HG03442 (cell line): ENCODE data around the gene SYNM.

ENCODE experiments used
- ATAC-seq: cut with Tn5 transposase; IDR thresholded peaks from one replicate; pipeline ENCODE4 v1.9.1; 2021; ENCODE audit warnings: mild to moderate bottlenecking, moderate library complexity; ENCODE audit not compliant: unreplicated experiment

SYNM gene

DNA sequence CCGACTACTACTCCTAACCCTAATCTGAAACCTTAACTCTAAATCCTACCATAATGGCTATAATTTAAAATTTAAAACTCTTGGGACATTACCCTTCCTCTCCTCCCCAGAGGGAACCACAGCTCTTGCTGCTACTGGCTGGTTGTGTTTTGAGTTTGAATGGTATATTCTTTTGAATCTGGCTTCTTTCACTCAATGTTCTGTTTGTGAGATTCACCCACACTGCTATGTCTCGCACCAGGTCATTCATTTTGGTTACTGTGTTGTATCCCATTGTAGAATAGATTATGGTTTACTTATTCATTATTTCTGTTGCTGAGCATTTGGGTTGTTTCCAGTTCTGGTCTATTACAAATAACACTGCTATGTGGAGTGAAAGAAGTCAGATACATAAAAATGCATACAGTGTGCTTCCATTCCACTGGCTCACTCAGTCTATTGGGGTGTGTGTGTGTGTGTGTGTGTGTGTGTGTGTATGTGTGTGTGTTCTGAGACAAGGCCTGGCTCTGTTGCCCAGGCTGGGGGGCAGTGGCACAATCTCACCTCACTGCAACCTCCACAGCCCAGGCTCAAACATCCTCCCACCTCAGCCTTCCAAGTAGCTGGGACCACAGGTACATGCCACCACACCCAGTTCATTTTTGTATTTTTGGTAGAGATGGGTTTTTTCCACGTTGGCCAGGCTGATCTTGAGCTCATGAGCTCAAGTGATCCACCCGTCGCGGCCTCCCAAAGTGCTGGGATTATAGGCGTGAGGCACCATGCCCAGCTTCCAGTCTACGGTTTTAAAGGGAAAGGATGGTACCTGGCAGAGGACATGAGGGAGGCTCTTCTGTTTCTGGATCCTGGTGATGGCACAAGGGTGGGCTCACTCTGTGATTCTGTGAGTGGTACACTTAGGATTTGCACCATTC, 19.2 kb upstream of the SYNM start:
- no peak for ATAC-seq

GRCh38 chr15:99086327-99086667, 18.6 kb upstream of the SYNM start:
- ATAC-seq: no peak

DNA sequence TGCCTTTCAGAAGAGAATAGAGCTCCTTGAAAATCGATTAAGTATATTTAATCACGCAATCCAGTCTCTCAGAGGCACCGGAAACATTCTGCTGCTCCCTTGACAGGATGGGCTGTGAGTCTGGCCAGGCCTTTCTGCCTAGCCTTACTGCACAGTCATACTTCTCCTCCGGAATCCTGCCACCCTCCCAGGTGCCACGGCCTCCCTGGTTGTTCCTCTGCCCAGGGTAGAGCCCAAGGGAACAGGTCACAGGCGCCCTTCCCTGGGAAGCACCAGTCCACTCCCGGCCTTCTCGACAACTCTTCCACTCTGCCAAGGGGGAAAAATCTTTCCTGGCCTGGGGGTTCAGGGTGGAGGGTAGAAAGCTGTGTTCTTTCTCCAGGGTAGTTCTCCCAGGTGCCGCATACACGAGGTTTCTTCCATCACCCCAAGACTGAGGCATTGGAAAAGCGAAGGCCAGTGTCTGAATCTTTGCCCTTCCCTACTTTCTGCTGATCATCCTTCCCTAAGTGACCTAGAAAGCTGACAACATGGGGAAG, 17.4 kb upstream of the SYNM start:
- ATAC-seq: no peak

- peak; percentile 99 for ATAC-seq
Measured at GRCh38 chr15:99090011-99090699, 14.7 kb upstream of the SYNM start.

- no peak for ATAC-seq
Measured at GRCh38 chr15:99090938-99091337, 13.9 kb upstream of the SYNM start.

DNA sequence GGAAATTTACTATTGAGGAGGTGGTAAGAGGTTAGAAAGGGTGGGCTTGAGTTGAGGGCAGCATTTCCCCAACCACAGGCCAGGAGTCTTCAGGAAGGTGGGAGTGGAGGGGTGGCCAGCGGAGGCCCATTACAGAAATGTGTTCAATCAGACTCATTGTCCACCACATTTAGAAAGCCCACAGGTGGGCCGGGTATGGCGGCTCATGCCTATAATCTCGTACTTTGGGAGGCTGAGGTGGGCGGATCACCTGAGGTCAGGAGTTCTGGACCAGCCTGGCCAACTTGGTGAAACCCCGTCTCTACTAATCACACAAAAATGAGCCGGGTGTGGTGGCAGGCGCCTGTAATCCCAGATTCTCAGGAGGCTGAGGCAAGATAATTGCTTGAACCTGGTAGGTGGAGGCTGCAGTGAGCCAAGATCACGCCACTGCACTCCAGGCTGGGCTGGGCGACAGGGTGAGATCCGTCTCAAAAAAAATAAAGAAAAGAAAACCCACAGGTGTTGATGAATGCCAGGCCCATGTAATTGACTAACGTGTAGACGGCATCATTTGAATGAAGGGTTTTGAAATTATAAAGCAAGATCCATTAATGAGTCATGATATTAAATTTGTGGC, 12.2 kb upstream of the SYNM start:
- ATAC-seq: no peak

DNA sequence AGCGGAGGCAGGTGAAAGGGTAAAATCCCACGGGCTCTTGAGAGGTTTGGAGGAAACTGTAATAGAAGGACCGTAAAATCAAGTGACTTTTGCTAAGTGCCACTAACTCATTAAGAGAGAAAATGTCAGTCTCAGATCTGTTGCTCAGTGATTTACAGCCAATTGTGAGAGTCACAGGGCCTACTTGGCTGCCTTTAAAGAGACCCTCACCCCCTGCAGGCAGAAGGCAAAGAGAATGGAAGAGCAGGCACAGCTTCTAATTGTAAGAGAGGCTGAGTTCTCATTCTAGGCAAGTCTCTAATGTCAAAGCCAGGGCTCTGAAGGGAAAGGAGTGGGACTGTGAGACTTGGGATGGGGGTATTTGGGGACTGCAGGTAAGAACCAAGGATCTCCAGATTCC, 9.3 kb upstream of the SYNM start:
- ATAC-seq: no peak

DNA sequence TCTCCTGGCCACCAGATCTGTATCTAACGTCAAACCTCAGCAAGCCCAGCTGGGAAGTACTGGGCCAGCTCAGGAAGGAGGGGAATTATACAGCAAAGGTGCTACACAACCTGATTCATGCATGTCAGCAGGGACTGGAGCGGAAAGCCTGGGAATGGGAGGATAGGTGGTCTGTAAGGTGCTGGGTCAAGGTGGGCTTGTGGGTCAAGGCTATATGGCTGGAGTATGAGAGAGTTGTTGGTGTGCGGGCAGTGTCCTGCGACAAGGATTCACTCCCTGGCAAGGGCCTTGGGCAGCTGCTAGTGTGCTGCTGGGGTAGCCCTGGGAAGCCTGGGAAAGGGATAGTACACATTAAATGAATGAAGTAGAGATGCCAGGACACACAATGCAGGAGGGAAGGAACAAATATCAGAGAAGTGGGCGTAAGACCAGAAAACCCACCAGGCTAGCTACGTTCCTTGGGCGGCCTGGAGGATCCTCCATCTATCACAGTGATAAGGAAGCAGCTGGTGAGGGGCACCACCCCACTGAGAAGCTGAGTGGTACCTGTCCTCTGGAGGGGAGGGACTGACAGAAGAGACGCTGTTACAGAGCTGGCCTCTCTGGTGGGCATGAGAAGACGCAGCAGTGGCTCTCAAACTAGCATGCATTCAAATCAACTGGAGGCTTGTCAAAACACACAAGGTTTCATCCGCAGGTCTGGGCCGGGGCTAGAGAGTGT, 8.5 kb upstream of the SYNM start:
- no peak for ATAC-seq

DNA sequence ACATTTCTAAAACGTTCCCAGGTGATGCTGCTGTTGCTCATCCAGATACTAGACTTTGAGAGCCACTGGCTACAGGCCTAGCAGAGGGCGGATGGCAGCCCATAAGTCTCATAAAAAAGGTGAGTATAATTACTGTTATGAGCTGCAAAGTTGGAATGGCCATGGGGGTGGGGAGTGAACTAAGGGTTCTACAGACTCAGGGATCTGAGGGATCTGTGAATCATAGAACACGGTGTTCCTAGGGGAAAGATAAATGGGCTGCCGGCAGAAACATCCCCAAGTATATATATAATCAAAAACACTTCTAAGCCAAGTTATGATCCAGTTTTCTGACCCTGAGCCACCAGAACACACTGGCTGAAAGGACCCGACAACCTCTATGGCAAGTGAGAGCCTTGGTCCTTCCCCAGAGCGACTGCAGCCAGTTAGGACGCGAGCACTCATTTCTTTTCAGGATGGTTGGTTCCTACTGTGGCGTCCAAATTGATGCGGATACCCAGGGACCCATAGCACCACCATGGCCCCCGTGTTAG, 7.9 kb upstream of the SYNM start:
- no peak for ATAC-seq

GRCh38 chr15:99097441-99098410, 7.2 kb upstream of the SYNM start:
- no peak for ATAC-seq

DNA sequence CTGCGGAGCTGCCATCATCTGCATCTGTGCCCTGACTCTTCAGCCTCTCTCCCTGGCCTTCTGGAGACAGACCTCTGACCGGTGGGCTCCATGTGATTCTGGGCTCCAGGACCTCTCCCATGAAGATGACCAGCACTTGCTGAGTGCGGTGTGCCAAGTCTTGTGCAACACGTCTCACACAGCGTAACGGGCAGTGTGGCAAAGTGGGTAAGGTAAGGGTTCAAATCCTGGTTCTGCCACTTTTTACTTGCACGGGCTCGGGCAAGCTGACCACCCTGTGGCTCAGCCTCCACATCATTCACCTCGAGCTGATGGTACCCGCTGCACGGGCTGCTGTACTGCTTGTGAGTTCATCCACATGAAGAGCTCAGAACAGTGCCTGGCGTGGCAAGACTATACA, 6.5 kb upstream of the SYNM start:
- no peak for ATAC-seq

DNA sequence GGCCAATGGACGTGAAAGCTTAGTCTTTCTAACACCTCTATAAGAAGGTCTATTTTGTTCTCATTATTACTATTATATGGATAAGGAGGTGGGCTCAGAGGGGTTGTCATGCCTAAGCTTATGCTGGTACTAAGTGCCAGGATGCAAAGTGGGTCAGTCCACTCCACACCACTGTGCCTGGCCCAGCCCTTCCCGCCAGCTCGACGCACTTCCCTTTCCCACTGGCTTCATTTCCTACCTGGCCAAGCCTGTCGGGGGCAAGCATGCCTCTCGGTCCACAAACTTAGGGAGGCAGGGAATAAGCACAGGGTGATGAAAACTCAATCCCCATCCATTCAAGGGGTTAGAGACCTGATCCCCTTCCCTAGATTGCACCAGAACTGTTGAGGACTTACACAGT, 5.9 kb upstream of the SYNM start:
- ATAC-seq: no peak

DNA sequence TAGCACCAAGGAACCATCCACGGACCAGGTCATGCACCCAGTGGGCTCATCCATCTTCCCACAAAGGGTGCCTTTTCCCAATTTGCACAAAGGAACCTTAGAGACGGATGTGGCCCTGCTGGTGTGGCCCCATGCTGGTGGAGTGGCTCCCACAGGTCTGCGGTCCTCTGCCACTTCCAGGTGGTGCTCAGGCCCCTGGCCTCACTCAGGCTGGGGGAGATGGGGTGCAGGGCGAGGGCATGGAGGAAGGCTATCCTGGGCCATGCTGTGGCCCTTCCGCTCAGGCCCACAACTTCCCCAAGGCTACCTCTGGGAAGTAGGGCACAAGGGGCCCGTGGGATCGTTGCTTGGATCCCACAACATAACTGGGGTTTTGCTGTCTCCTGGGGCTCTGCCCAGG, 5.2 kb upstream of the SYNM start:
- ATAC-seq: no peak

DNA sequence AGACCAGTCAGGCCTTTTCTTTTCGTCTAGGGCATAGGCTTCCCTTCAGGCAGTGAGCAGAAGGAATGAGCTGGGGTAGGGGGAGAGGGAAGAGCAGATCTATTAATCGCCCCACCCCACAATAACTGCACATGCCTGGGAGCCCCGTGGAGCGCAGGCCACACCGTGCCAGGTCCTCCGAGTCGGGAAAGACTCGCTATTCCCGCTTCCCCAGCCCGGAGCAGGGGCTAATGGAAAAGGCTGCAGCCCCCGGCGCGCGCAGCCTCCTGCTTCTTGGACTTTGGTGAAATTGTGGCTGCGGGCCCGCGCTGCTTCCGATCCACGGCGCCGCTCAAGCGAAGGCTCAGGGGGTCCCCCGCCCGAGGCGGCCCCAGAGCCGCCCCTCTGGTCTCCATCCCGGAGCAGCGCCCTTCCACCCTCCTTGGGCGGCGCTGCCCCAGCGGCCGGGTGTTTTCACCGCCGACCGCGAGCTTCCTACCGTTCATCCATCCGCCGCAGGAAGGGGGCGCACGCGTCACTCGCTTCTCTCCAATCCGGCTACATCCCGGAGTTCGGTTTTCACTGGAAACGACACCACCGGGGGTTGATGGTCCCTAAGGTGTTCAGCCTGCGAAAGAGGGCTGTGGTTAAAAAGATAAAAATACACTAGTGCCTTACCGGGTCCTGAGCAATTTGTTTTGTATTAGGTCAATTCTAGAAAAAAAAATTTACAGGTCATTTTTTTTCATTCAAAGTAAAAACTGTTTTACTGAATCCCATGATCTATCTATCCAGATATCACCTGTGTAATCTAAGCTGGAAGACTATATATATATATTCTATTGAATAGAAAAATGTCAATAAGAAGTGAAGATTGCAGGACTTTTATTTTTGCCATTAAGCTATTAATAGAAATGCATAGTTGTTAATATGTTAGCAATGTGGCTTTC, 4.4 kb upstream of the SYNM start:
- no peak for ATAC-seq

DNA sequence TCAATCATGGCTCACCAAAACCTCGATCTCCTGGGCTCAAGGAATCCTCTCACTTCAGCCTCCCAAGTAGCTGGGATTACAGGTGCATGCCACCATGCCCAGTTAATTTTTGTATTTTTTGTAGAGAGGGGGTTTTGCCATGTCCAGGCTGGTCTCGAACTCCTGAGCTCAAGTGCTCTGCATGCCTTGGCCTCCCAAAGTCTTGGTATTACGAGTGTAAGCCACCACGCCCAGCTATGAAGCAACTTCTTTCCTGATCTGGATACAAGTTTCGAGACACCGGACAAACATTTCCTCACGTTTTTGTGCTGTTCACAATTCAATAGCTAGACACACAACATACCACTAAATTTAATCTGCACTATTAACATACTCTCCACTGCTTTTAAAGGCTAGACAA, 3.4 kb upstream of the SYNM start:
- ATAC-seq: no peak

DNA sequence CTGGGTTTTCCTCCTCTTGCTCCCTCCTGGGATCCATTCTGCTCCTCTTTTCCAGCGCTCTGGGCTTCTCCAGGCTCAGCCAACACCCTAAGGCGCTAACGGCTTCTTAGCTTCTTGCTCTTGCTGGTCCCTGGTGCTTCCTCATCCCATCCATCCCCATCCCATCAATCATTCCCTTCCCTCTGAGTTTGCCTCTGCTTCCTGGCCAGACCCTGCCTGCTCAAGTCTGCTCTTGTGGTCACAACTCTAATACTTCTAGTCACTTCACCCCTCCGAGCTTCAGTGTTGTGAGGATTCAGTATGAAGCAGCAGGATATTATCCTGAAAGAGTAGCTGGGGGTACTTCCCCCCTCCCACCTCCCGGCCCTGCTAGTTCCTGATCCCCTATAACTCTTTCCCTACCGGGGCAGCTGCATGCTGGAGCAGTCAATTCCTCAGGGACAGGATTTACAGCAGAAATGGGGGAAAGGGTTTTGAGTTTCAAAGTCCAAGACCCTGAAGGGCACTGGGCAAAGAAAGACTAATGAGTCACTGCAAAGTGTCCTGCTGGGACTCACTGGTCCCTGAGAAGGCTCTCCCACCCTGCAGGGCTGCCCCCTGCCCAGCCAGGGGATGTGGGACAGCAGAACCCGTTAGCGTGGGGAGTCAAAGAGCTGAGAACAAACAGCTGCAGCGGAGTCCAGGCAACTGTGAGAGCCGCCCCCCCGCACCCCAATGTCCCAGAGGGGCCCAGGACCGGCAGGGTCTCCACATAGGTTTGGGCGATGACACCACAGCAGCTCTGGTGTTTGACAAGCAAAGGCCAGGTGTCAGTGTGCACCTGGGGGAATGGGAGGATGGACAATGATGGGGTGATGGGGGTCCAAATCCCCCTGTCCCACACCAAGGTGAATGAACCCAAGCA, 2.3 kb upstream of the SYNM start:
- no peak for ATAC-seq

DNA sequence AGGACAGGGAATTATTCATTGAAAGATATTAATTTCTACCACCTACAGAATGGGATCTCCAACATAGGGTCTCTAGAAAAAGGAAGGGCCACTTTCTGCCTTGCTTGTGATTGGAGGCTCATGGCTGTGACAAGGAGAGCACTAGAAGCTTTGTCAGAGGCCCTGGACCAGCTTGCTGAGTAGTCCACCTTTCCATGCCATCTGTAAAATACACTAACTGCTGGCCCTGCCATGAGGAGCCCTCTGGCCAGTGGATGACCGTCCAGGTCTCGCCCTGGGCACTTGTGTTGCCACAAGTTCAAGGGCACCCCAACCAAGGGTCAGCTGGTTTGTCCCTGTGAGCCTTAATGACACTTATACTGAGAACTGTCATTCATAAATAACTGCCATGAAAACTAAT, 1.6 kb upstream of the SYNM start:
- ATAC-seq: no peak
